Effector memory CD4-positive, alpha-beta T cell (primary cell): Measurements from ENCODE around the gene SHISA6.

Source experiments
- DNase-seq, 3 donors: peaks; one replicate each; pipeline ENCODE4 v3.0.0-alpha.2; 2020
- H3K27ac ChIP-seq: 2 replicates; pipeline ENCODE4 v1.7.0; 2013; ENCODE audit warnings: mild to moderate bottlenecking, low read length, moderate library complexity; ENCODE audit not compliant: insufficient read depth, poor library complexity, severe bottlenecking
- H3K27me3 ChIP-seq: replicated peaks from 2 replicates; pipeline ENCODE4 v1.7.0; 2013; ENCODE audit warnings: mild to moderate bottlenecking, low read length; ENCODE audit not compliant: insufficient read depth, control insufficient read depth, poor library complexity, severe bottlenecking
- H3K36me3 ChIP-seq: 2 replicates; pipeline ENCODE4 v1.7.0; 2013; ENCODE audit warnings: mild to moderate bottlenecking, low read length, moderate library complexity; ENCODE audit not compliant: control insufficient read depth, insufficient read depth
- H3K4me1 ChIP-seq: 2 replicates; pipeline ENCODE4 v1.7.0; 2013; ENCODE audit warnings: low read length, mild to moderate bottlenecking; ENCODE audit not compliant: control insufficient read depth, insufficient read depth, poor library complexity, severe bottlenecking
- H3K4me3 ChIP-seq: 2 replicates; pipeline ENCODE4 v1.7.0; 2013; ENCODE audit warnings: low read length, low read depth, mild to moderate bottlenecking; ENCODE audit not compliant: insufficient read depth, poor library complexity, severe bottlenecking
- H3K9me3 ChIP-seq: 2 replicates; pipeline ENCODE4 v1.7.0; 2013; ENCODE audit warnings: mild to moderate bottlenecking, low read length, moderate library complexity; ENCODE audit not compliant: control insufficient read depth

The SHISA6 gene

GRCh38 chr17:11332706-11333105 lies 91.7 kb downstream of the SHISA6 start:
- H3K9me3 ChIP-seq, result no peaks in the 10 kb centered on the region
- DNase-seq, result no peak
- H3K27ac ChIP-seq, result no peak overlapping the region
- no peaks in the 10 kb centered on the region for H3K36me3 ChIP-seq
- H3K4me1 ChIP-seq, result no peaks in the 10 kb centered on the region
- H3K27me3 ChIP-seq, result no peaks in the 10 kb centered on the region
- no peak overlapping the region for H3K4me3 ChIP-seq

GRCh38 chr17:11334493-11334892 lies 93.5 kb downstream of the SHISA6 start:
- no peak for DNase-seq
- no peak overlapping the region for H3K4me3 ChIP-seq
- no peaks in the 10 kb centered on the region for H3K27me3 ChIP-seq
- H3K27ac ChIP-seq, result no peak overlapping the region
- H3K36me3 ChIP-seq, result no peaks in the 10 kb centered on the region
- no peaks in the 10 kb centered on the region for H3K4me1 ChIP-seq
- H3K9me3 ChIP-seq, result no peaks in the 10 kb centered on the region

GRCh38 chr17:11336290-11336689 lies 95.3 kb downstream of the SHISA6 start:
- Histone ChIP-seq H3K36me3 (no peaks in the 10 kb centered on the region), H3K4me1 (no peaks in the 10 kb centered on the region), H3K4me3 (no peak overlapping the region), H3K9me3 (no peaks in the 10 kb centered on the region), H3K27ac (no peak overlapping the region), H3K27me3 (no peaks in the 10 kb centered on the region)
- no peak for DNase-seq

GRCh38 chr17:11340803-11341202 lies 99.8 kb downstream of the SHISA6 start:
- Histone ChIP-seq H3K4me1 (no peaks in the 10 kb centered on the region), H3K27ac (no peak overlapping the region), H3K4me3 (no peak overlapping the region), H3K27me3 (no peaks in the 10 kb centered on the region), H3K9me3 (no peaks in the 10 kb centered on the region), H3K36me3 (no peaks in the 10 kb centered on the region)
- no peak for DNase-seq

- H3K36me3 ChIP-seq, result no peaks in the 10 kb centered on the region
- DNase-seq, result no peak
- no peaks in the 10 kb centered on the region for H3K4me1 ChIP-seq
- H3K9me3 ChIP-seq, result no peaks in the 10 kb centered on the region
- no peaks in the 10 kb centered on the region for H3K27me3 ChIP-seq
- H3K27ac ChIP-seq, result no peak overlapping the region
- H3K4me3 ChIP-seq, result no peak overlapping the region
Observed at GRCh38 chr17:11342138-11342537, 101.1 kb downstream of the SHISA6 start.

GRCh38 chr17:11349106-11349505 lies 108.1 kb downstream of the SHISA6 start:
- no peaks in the 10 kb centered on the region for H3K36me3 ChIP-seq

GRCh38 chr17:11351479-11351878 lies 110.5 kb downstream of the SHISA6 start:
- H3K4me1 ChIP-seq, result no peaks in the 10 kb centered on the region
- no peak for DNase-seq
- no peak overlapping the region for H3K4me3 ChIP-seq
- H3K9me3 ChIP-seq, result no peaks in the 10 kb centered on the region
- H3K36me3 ChIP-seq, result no peaks in the 10 kb centered on the region
- H3K27ac ChIP-seq, result no peak overlapping the region
- no peaks in the 10 kb centered on the region for H3K27me3 ChIP-seq

More at GRCh38 chr17:11349106-11349505, 108.1 kb downstream of the SHISA6 start:
- H3K27me3 ChIP-seq, result no peaks in the 10 kb centered on the region
- no peaks in the 10 kb centered on the region for H3K9me3 ChIP-seq
- H3K4me3 ChIP-seq, result no peak overlapping the region
- H3K4me1 ChIP-seq, result no peaks in the 10 kb centered on the region
- DNase-seq, result no peak
- no peak overlapping the region for H3K27ac ChIP-seq

GRCh38 chr17:11353601-11354000 lies 112.6 kb downstream of the SHISA6 start:
- Histone ChIP-seq H3K36me3 (no peaks in the 10 kb centered on the region), H3K4me1 (no peaks in the 10 kb centered on the region), H3K4me3 (no peak overlapping the region), H3K27me3 (no peaks in the 10 kb centered on the region), H3K27ac (no peak overlapping the region), H3K9me3 (no peaks in the 10 kb centered on the region)
- no peak for DNase-seq

- no peaks in the 10 kb centered on the region for H3K27me3 ChIP-seq
- no peaks in the 10 kb centered on the region for H3K4me1 ChIP-seq
- no peaks in the 10 kb centered on the region for H3K9me3 ChIP-seq
- H3K36me3 ChIP-seq, result no peaks in the 10 kb centered on the region
- DNase-seq, result no peak
- H3K27ac ChIP-seq, result no peak overlapping the region
- H3K4me3 ChIP-seq, result no peak overlapping the region
Observed at GRCh38 chr17:11356371-11356770, 115.4 kb downstream of the SHISA6 start.

- Histone ChIP-seq H3K4me3 (no peak overlapping the region), H3K9me3 (no peaks in the 10 kb centered on the region), H3K27me3 (no peaks in the 10 kb centered on the region), H3K4me1 (no peaks in the 10 kb centered on the region), H3K27ac (no peak overlapping the region), H3K36me3 (no peaks in the 10 kb centered on the region)
- no peak for DNase-seq
Observed at GRCh38 chr17:11363565-11364117, 122.6 kb downstream of the SHISA6 start.
